ENCODE results near the gene ALDOA. TPM values are rescaled to one million over a fixed set of nuclear protein-coding genes. Genes with fewer than 3 reads are reported as not detected.
"Not testable (repeated sequence)": the region's sequence is repeated elsewhere in the genome, so short reads cannot be mapped to it uniquely, and the experiment has no call there.

Gene ALDOA
- polyA plus RNA-seq, 10 donors, result 1,170 to 2,766 (median 2,118) TPM

GRCh38 chr16:30113031-30113710 lies 47.6 kb downstream of the ALDOA start, which contains the start of gene GDPD3:
GDPD3 (minus strand) TSS chr16:30113537; CDS start chr16:30113478, 59 bp downstream.
- no peak for DNase-seq

- DNase-seq, result no peak
Measured at GRCh38 chr16:30113711-30114333, 48.3 kb downstream of the ALDOA start.

GRCh38 chr16:30114411-30114810 lies 48.9 kb downstream of the ALDOA start:
- DNase-seq, result no peak

DNA sequence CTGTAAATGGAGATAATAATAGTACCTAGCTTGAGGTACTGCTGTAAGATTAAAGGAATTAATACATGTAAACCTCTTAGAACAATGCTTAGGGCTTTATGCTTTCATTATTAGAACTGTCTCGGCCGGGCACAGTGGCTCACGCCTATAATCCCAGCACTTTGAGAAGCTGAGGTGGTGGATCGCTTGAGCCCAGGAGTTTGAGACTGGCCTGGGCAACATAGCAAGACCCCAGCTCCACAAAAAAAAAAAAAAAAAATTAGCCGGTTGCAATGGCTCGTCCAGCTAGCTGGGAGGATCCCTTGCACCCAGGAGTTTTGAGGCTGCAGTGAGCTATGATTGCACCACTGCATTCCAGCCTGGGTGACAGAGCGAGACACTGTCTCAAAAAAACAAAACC lies 49.3 kb downstream of the ALDOA start:
- DNase-seq, result not testable (repeated sequence)

DNA sequence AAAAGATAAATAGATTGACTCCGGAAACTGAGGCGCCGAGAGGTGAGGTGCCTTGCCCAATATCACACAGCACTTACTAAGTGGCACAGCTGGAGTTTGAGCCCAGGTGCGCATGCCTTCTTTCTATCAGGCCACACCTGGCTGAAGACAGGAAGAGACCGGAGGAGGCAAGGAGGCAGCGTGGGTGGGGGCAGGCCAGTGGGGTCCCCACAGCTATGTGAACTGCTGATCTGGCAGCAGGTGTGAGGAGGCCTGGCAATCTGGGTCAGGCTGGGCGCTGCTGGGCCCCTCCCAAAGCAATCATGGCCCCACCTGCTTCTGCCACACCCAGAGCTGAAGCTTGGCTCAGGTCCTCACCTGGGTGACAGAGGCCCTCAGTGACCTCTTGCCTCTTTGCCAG lies 49.7 kb downstream of the ALDOA start:
- no peak for DNase-seq

- DNase-seq, result no peak
Measured at GRCh38 chr16:30116291-30117207, 51.0 kb downstream of the ALDOA start.

DNA sequence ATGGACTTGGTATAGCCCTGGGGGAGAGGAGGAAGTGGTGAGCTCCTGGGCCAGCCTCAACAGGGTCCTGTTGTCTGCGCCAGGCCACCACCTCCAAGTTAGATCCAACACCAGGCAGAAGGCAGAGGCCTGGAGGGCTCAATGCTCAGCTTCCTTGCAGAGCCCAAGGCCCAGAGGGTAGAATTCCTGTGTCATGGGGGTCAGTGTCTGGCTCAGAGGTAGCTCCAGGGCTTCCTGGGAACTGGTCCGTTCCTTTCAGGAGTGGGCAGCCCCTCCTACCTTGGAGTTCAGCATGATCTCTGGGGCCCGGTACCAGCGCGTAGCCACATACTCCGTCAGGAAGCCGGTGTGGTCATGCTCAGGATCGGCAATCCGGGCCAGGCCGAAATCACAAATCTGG lies 52.2 kb downstream of the ALDOA start:
- no peak for DNase-seq

GRCh38 chr16:30119428-30119827 lies 53.9 kb downstream of the ALDOA start:
- no peak for DNase-seq

Other genes starting within 250 kb of the ALDOA start
- gene PAGR1, start 249.6 kb upstream of the ALDOA start, polyA plus RNA-seq (ENCODE audit: insufficient read length in 10 of 10), result 10 to 100 TPM; 21.5 to 37.3 (median 28.2) TPM
- 10 to 100 TPM; 15.8 to 31.4 (median 18.7) TPM for gene MVP, start 245.3 kb upstream of the ALDOA start, polyA plus RNA-seq (ENCODE audit: insufficient read length in 10 of 10)
- 10 to 100 TPM; 31.4 to 50.1 (median 38.6) TPM for gene CDIPT, start 202.5 kb upstream of the ALDOA start, polyA plus RNA-seq (ENCODE audit: insufficient read length in 10 of 10)
- 1 to 10 TPM in 9 of 10 donors, under 1 TPM in 1; 0.87 to 4.2 (median 1.8) TPM for gene SEZ6L2, start 166.2 kb upstream of the ALDOA start, polyA plus RNA-seq (ENCODE audit: insufficient read length in 10 of 10)
- gene ASPHD1, start 165.3 kb upstream of the ALDOA start, polyA plus RNA-seq (ENCODE audit: insufficient read length in 10 of 10), result under 1 TPM; 0.19 to 0.79 (median 0.46) TPM
- 10 to 100 TPM in 5 of 10 donors, 1 to 10 TPM in 5; 7.8 to 14.5 (median 9.9) TPM for gene KCTD13, start 139.5 kb upstream of the ALDOA start, polyA plus RNA-seq (ENCODE audit: insufficient read length in 10 of 10)
- 10 to 100 TPM; 54.7 to 68.3 (median 61.6) TPM for gene TMEM219, start 103.7 kb upstream of the ALDOA start, polyA plus RNA-seq (ENCODE audit: insufficient read length in 10 of 10)
- 10 to 100 TPM; 25.1 to 39.2 (median 32.9) TPM for gene TAOK2, start 91.9 kb upstream of the ALDOA start, polyA plus RNA-seq (ENCODE audit: insufficient read length in 10 of 10)
- gene HIRIP3, start 70.1 kb upstream of the ALDOA start, polyA plus RNA-seq (ENCODE audit: insufficient read length in 10 of 10), result 10 to 100 TPM in 9 of 10 donors, 1 to 10 TPM in 1; 9.5 to 19.3 (median 12.7) TPM
- 10 to 100 TPM; 26.6 to 41.4 (median 30.4) TPM for gene INO80E, start 69.5 kb upstream of the ALDOA start, polyA plus RNA-seq (ENCODE audit: insufficient read length in 10 of 10)
- gene DOC2A, start 54.7 kb upstream of the ALDOA start, polyA plus RNA-seq (ENCODE audit: insufficient read length in 10 of 10), result 1 to 10 TPM in 4 of 10 donors, under 1 TPM in 6; 0.48 to 1.8 (median 0.92) TPM
- not detected for gene C16orf92, start 42.6 kb upstream of the ALDOA start, polyA plus RNA-seq (ENCODE audit: insufficient read length in 10 of 10)
- 1 to 10 TPM in 3 of 10 donors, under 1 TPM in 7; 0.44 to 1.9 (median 0.95) TPM for gene TLCD3B, start 34.5 kb upstream of the ALDOA start, polyA plus RNA-seq (ENCODE audit: insufficient read length in 10 of 10)
- 10 to 100 TPM; 44.3 to 78.8 (median 57.1) TPM for gene PPP4C, start 10.2 kb downstream of the ALDOA start, polyA plus RNA-seq (ENCODE audit: insufficient read length in 10 of 10)
- under 1 TPM; 0.32 to 0.82 (median 0.56) TPM for gene TBX6, start 26.2 kb downstream of the ALDOA start, polyA plus RNA-seq (ENCODE audit: insufficient read length in 10 of 10)
- 10 to 100 TPM; 22.6 to 34.3 (median 27.0) TPM for gene YPEL3, start 30.5 kb downstream of the ALDOA start, polyA plus RNA-seq (ENCODE audit: insufficient read length in 10 of 10)
- 1 to 10 TPM; 3.9 to 9.5 (median 5.3) TPM for gene GDPD3, start 47.8 kb downstream of the ALDOA start, polyA plus RNA-seq (ENCODE audit: insufficient read length in 10 of 10)
- 10 to 100 TPM; 35.8 to 50.2 (median 44.2) TPM for gene MAPK3, start 57.5 kb downstream of the ALDOA start, polyA plus RNA-seq (ENCODE audit: insufficient read length in 10 of 10)
- gene CORO1A, start 117.8 kb downstream of the ALDOA start, polyA plus RNA-seq (ENCODE audit: insufficient read length in 10 of 10), result 10 to 100 TPM; 10.2 to 65.9 (median 16.0) TPM
- gene BOLA2B, start 127.9 kb downstream of the ALDOA start, polyA plus RNA-seq (ENCODE audit: insufficient read length in 10 of 10), result 10 to 100 TPM; 14.1 to 35.4 (median 23.4) TPM
- gene SLX1A, start 128.1 kb downstream of the ALDOA start, polyA plus RNA-seq (ENCODE audit: insufficient read length in 10 of 10), result 10 to 100 TPM; 10.4 to 24.7 (median 15.7) TPM
- gene SULT1A3, start 133.5 kb downstream of the ALDOA start, polyA plus RNA-seq (ENCODE audit: insufficient read length in 10 of 10), result 1 to 10 TPM; 1.5 to 6.4 (median 2.9) TPM
- 10 to 100 TPM in 4 of 10 donors, 1 to 10 TPM in 6; 1.9 to 29.3 (median 4.3) TPM for gene NPIPB13, start 182.7 kb downstream of the ALDOA start, polyA plus RNA-seq (ENCODE audit: insufficient read length in 10 of 10)

Data from muscle of back (tissue), 11 donors.